HTERT RPE-1 (cell line): ENCODE results near the gene FMNL2.
"Not testable (repeated sequence)": the region's sequence is repeated elsewhere in the genome, so short reads cannot be mapped to it uniquely, and the experiment has no call there.

Source experiments
- in situ Hi-C: fragments of 300-500 bp; cut with MboI; formaldehyde crosslinking; loops from 4 replicates; pipeline ENCODE4 v1.14.3; 2020; ENCODE audit warnings: low sequenced_read_pairs

The FMNL2 gene

GRCh38 chr2:152335016-152335725 lies at the start of gene FMNL2:
FMNL2 (plus strand) TSS chr2:152335174.
- in situ Hi-C loops: no loop called here

GRCh38 chr2:152292991-152293390 lies 42.0 kb upstream of the FMNL2 start:
- in situ Hi-C loops: no loop called here

GRCh38 chr2:152297715-152298114 lies 37.3 kb upstream of the FMNL2 start:
- in situ Hi-C loops: no loop called here

- in situ Hi-C loops: no loop called here
Observed at GRCh38 chr2:152298754-152299153, 36.2 kb upstream of the FMNL2 start.

- in situ Hi-C loops: no loop called here
Observed at GRCh38 chr2:152301131-152301530, 33.8 kb upstream of the FMNL2 start.

- in situ Hi-C loops: no loop called here
Observed at GRCh38 chr2:152303951-152304350, 31.0 kb upstream of the FMNL2 start.

GRCh38 chr2:152304836-152305235 lies 30.1 kb upstream of the FMNL2 start:
- in situ Hi-C loops: no loop called here

- in situ Hi-C loops: no loop called here
Observed at GRCh38 chr2:152307863-152308262, 27.1 kb upstream of the FMNL2 start.

GRCh38 chr2:152309352-152310214 lies 25.4 kb upstream of the FMNL2 start:
- in situ Hi-C loops: no loop called here

GRCh38 chr2:152319822-152320570 lies 15.0 kb upstream of the FMNL2 start:
- in situ Hi-C loops: no loop called here

- in situ Hi-C loops: no loop called here
Observed at GRCh38 chr2:152320814-152321213, 14.2 kb upstream of the FMNL2 start.

- in situ Hi-C loops: no loop called here
Observed at GRCh38 chr2:152322222-152322621, 12.8 kb upstream of the FMNL2 start.

GRCh38 chr2:152325126-152325525 lies 9.8 kb upstream of the FMNL2 start:
- in situ Hi-C loops: not testable (repeated sequence)

GRCh38 chr2:152326710-152327109 lies 8.3 kb upstream of the FMNL2 start:
- in situ Hi-C loops: no loop called here

GRCh38 chr2:152328013-152328412 lies 7.0 kb upstream of the FMNL2 start:
- in situ Hi-C loops: no loop called here

- in situ Hi-C loops: no loop called here
Observed at GRCh38 chr2:152330235-152330866, 4.6 kb upstream of the FMNL2 start.

GRCh38 chr2:152334701-152335015 lies 316 bp upstream of the FMNL2 start:
- in situ Hi-C loops: no loop called here

- in situ Hi-C loops: no loop called here
Observed at GRCh38 chr2:152335726-152336118, 748 bp downstream of the FMNL2 start.

- in situ Hi-C loops: no loop called here
Observed at GRCh38 chr2:152336119-152336853, 1.3 kb downstream of the FMNL2 start.

GRCh38 chr2:152336854-152337510 lies 2.0 kb downstream of the FMNL2 start:
- in situ Hi-C loops: no loop called here
